GM10847 (cell line): Measurements from ENCODE around the gene TRPM5.

Experiments used
- POLR2A ChIP-seq: IDR thresholded peaks from 2 replicates; pipeline ENCODE4 v1.6.1; 2011; ENCODE audit not compliant: insufficient read length; ENCODE audit errors: extremely low read depth

TRPM5 gene, protein sequence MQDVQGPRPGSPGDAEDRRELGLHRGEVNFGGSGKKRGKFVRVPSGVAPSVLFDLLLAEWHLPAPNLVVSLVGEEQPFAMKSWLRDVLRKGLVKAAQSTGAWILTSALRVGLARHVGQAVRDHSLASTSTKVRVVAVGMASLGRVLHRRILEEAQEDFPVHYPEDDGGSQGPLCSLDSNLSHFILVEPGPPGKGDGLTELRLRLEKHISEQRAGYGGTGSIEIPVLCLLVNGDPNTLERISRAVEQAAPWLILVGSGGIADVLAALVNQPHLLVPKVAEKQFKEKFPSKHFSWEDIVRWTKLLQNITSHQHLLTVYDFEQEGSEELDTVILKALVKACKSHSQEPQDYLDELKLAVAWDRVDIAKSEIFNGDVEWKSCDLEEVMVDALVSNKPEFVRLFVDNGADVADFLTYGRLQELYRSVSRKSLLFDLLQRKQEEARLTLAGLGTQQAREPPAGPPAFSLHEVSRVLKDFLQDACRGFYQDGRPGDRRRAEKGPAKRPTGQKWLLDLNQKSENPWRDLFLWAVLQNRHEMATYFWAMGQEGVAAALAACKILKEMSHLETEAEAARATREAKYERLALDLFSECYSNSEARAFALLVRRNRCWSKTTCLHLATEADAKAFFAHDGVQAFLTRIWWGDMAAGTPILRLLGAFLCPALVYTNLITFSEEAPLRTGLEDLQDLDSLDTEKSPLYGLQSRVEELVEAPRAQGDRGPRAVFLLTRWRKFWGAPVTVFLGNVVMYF (N-terminal part only)

GRCh38 chr11:2443881-2444820 lies at the start of gene TRPM5:
TRPM5 (minus strand) TSS chr11:2444514; CDS start chr11:2423036, 21,478 bp downstream.
- no peak for TF ChIP-seq POLR2A

GRCh38 chr11:2489083-2489482 lies 44.8 kb upstream of the TRPM5 start:
- TF ChIP-seq POLR2A, result no peak

DNA sequence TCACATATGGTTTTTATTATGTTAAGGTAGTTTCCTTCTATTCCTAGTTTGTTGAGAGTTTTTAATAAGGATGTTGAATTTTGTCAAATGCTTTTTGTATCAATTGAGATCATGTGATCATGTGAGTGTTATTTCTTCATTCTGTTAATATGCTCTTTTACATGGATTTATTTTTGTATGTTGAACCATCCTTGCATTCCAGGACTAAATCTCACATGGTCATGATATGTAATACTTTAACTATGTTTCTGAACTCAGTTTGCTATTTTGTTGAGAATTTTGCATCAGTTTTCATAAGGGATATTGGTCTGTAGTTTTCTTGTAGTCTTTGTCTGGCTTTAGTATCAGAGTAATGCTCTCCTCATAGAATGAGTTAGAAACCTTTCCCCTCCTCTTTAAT lies 43.7 kb upstream of the TRPM5 start:
- TF ChIP-seq POLR2A, result no peak

GRCh38 chr11:2484576-2485125 lies 40.3 kb upstream of the TRPM5 start:
- no peak for TF ChIP-seq POLR2A

GRCh38 chr11:2483426-2483825 lies 39.1 kb upstream of the TRPM5 start:
- TF ChIP-seq POLR2A, result no peak

DNA sequence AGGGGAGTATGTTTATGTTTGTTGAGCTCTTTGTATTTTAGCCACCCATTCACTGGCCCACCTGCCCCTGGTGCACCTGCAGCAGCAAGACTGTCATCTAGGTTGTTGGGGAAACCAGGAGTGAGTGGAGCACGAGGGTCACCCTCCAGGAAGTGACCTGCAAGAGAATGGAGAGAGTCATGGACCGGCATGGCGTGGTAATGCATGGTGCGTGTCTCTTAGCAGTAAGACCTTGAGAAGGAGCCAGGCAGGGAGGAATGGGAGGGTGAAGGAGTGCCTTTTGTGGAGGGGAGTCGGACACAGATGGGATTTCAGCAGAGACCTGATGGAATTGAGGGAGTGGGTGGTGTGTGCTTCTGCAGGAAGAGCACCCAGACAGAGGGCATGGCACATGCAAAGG lies 38.4 kb upstream of the TRPM5 start:
- no peak for TF ChIP-seq POLR2A

DNA sequence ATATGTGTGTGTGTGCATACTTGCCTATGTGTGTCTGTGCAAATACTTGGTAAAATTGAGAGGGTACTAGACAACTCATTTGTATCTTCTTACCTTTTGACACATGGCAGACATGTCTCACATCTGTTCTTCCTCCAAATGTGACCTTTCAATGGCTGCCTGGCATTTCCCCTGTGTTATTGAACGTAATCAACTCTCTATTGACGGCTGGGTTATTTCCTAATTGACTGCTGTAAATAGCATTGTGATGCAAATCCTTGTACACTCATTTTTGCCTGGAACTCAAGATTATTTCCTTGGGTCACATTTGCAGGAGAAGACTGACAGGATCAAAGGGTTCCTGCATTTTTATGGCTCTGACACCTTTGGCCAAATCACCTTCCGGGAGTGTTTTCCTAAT lies 37.9 kb upstream of the TRPM5 start:
- TF ChIP-seq POLR2A, result no peak

GRCh38 chr11:2481253-2481652 lies 36.9 kb upstream of the TRPM5 start:
- TF ChIP-seq POLR2A, result no peak

GRCh38 chr11:2480874-2481220 lies 36.5 kb upstream of the TRPM5 start:
- TF ChIP-seq POLR2A, result no peak

DNA sequence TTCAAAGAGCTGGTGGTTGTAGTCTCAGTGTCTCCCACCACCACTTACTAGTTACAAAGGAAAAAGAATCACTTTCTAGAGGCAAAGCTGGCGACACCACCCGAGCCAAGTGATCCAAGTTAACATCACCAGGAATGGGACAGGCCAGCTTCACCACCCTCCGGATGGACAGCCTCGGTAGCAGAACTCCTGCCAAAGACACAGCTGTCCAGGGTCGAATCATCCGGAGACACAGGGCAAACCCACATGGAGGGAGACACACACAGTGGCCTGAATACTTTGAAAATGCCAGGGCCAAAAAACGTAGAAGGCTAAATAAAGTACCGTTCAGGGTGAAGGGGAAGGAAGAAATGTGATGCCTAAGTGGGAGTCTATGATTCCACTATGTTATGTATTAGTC lies 33.6 kb upstream of the TRPM5 start:
- no peak for TF ChIP-seq POLR2A

DNA sequence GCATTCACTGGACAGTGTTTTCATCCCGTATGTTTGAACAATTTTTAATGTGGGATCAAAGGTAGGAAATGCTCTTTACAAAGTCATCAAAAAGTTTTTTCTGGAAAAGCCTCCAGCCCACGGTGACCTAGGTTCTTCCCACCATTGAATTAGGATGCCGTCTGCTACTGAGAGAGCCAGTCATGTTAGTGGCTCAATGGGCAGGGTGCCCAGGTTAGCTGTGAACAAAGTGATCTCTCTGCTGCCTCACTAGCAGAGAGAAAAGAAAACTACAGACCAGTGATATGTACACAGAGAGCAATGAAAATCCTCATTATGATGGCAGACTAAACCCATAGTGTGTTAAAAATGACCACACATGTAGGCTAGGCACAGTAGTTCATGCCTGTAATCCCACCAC lies 32.9 kb upstream of the TRPM5 start:
- no peak for TF ChIP-seq POLR2A

DNA sequence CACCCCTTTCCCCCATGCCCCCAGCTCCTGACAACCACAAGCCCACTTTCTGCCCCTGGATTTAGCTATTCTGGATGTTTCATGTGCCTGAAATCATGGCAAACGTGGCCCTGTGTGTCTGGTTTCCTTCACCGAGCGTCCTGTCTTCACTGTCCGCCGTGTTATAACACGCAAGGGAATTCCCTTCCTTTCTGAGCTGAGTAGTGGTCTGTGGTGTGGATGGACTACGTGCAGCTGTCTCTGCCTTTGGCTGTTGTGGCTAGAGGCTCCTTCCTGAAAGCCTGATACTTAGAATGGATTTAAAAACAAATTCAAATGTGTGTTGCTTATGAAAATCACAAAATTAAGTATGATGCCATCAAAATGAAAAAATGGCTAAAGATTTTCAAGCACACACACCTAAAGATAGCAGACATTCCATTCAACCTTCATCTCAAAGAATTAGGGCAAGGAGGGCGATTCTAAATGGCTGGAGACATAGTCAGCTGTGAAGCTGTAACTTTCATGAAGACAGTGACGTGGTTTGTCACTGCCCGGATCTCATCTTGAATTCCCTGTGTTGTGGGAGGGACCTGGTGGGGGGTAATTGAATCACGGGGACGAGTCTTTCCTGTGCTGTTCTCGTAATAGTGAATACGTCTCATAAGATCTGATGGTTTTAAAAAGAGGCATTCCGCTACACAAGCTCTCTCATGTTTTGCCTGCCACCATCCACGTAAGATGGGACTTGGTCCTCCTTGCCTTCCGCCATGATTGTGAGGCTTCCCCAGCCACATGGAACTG lies 31.0 kb upstream of the TRPM5 start:
- no peak for TF ChIP-seq POLR2A

- no peak for TF ChIP-seq POLR2A
Observed at GRCh38 chr11:2474059-2474901, 30.0 kb upstream of the TRPM5 start.

- TF ChIP-seq POLR2A, result no peak
Observed at GRCh38 chr11:2473361-2474058, 29.2 kb upstream of the TRPM5 start.
